ES-I3 (cell line): ENCODE results near the gene FPR2.

ENCODE experiments used
- H3K36me3 ChIP-seq: 2 replicates; pipeline ENCODE4 v1.6.1; 2013; ENCODE audit warnings: mild to moderate bottlenecking, low read length, control low read depth, moderate library complexity; ENCODE audit not compliant: insufficient read depth
- H3K4me1 ChIP-seq: 2 replicates; pipeline ENCODE4 v1.6.1; 2013; ENCODE audit warnings: mild to moderate bottlenecking, control low read depth, low read length; ENCODE audit not compliant: insufficient read depth
- H3K9ac ChIP-seq: 2 replicates; pipeline ENCODE4 v1.6.1; 2013; ENCODE audit warnings: low read depth, mild to moderate bottlenecking, low read length, moderate library complexity
- H3K9me3 ChIP-seq: 2 replicates; pipeline ENCODE4 v1.6.1; 2013; ENCODE audit warnings: mild to moderate bottlenecking, low read length, moderate library complexity; ENCODE audit not compliant: control insufficient read depth, insufficient read depth

FPR2 gene

GRCh38 chr19:51784109-51784785 is 23.3 kb downstream of the FPR2 start:
- H3K36me3 ChIP-seq = no peaks in the 10 kb centered on the region
- no peaks in the 10 kb centered on the region for H3K4me1 ChIP-seq
- no peak overlapping the region for H3K9ac ChIP-seq
- H3K9me3 ChIP-seq = no peaks in the 10 kb centered on the region

- Histone ChIP-seq H3K36me3 (no peaks in the 10 kb centered on the region), H3K9ac (no peak overlapping the region)
These were observed 24.1 kb downstream of the FPR2 start for GRCh38 chr19:51784922-51785690.

GRCh38 chr19:51786646-51787494 is 25.9 kb downstream of the FPR2 start:
- Histone ChIP-seq H3K9ac (no peak overlapping the region), H3K9me3 (no peaks in the 10 kb centered on the region), H3K4me1 (no peaks in the 10 kb centered on the region), H3K36me3 (no peaks in the 10 kb centered on the region)

More at GRCh38 chr19:51784922-51785690, 24.1 kb downstream of the FPR2 start:
- Histone ChIP-seq H3K4me1 (no peaks in the 10 kb centered on the region), H3K9me3 (no peaks in the 10 kb centered on the region)

- H3K36me3 ChIP-seq = no peaks in the 10 kb centered on the region
- H3K4me1 ChIP-seq = no peaks in the 10 kb centered on the region
- no peaks in the 10 kb centered on the region for H3K9me3 ChIP-seq
- no peak overlapping the region for H3K9ac ChIP-seq
These were observed 27.0 kb downstream of the FPR2 start for GRCh38 chr19:51788029-51788428.

- H3K9me3 ChIP-seq = no peaks in the 10 kb centered on the region
- H3K4me1 ChIP-seq = no peaks in the 10 kb centered on the region
- no peak overlapping the region for H3K9ac ChIP-seq
- no peaks in the 10 kb centered on the region for H3K36me3 ChIP-seq
These were observed 28.2 kb downstream of the FPR2 start for GRCh38 chr19:51789061-51789795.

- no peaks in the 10 kb centered on the region for H3K9me3 ChIP-seq
- no peaks in the 10 kb centered on the region for H3K4me1 ChIP-seq
- no peak overlapping the region for H3K9ac ChIP-seq
- no peaks in the 10 kb centered on the region for H3K36me3 ChIP-seq
These were observed 32.0 kb downstream of the FPR2 start for GRCh38 chr19:51792932-51793331.

- Histone ChIP-seq H3K4me1 (no peaks in the 10 kb centered on the region), H3K9me3 (no peaks in the 10 kb centered on the region)
These were observed 33.0 kb downstream of the FPR2 start for GRCh38 chr19:51793994-51794393.

GRCh38 chr19:51794885-51795490 is 34.0 kb downstream of the FPR2 start, which contains the start of gene FPR3:
TSS of gene FPR3 (plus strand) at chr19:51795157. CDS start at chr19:51823749, 28,592 bp downstream.
- Histone ChIP-seq H3K36me3 (no peaks in the 10 kb centered on the region), H3K9ac (no peak within 1 kb of the TSS), H3K4me1 (no peaks in the 10 kb centered on the region), H3K9me3 (no peaks in the 10 kb centered on the region)

More at GRCh38 chr19:51793994-51794393, 33.0 kb downstream of the FPR2 start:
- Histone ChIP-seq H3K36me3 (no peaks in the 10 kb centered on the region), H3K9ac (no peak overlapping the region)

GRCh38 chr19:51796195-51796679 is 35.3 kb downstream of the FPR2 start:
- Histone ChIP-seq H3K4me1 (no peaks in the 10 kb centered on the region), H3K9me3 (no peaks in the 10 kb centered on the region), H3K9ac (no peak overlapping the region), H3K36me3 (no peaks in the 10 kb centered on the region)

GRCh38 chr19:51797480-51797879 is 36.5 kb downstream of the FPR2 start:
- H3K9me3 ChIP-seq = no peaks in the 10 kb centered on the region
- no peaks in the 10 kb centered on the region for H3K4me1 ChIP-seq
- H3K36me3 ChIP-seq = no peaks in the 10 kb centered on the region
- H3K9ac ChIP-seq = no peak overlapping the region

GRCh38 chr19:51798062-51798461 is 37.1 kb downstream of the FPR2 start:
- Histone ChIP-seq H3K36me3 (no peaks in the 10 kb centered on the region), H3K9me3 (no peaks in the 10 kb centered on the region), H3K9ac (no peak overlapping the region), H3K4me1 (no peaks in the 10 kb centered on the region)

- Histone ChIP-seq H3K4me1 (no peaks in the 10 kb centered on the region), H3K9me3 (no peaks in the 10 kb centered on the region), H3K36me3 (no peaks in the 10 kb centered on the region), H3K9ac (no peak overlapping the region)
These were observed 38.2 kb downstream of the FPR2 start for GRCh38 chr19:51799034-51799773.
